Upper lobe of left lung (tissue), 4 donors: ENCODE measurements around the gene ABLIM2.

Experiments used
- EP300 ChIP-seq, 4 donors: sonication (generic); formaldehyde crosslinking; IDR thresholded peaks; one replicate each; pipeline ENCODE4 v1.5.1; 2017; ENCODE audit warnings: antibody characterized with exemption in 4 of 4, control low read depth in 2 of 4
- POLR2A ChIP-seq, 4 donors: fragments of 450-650 bp; IDR thresholded peaks; one replicate each; pipeline ENCODE4 v1.5.1; 2016 to 2017; ENCODE audit warnings: antibody characterized with exemption in 4 of 4, mild to moderate bottlenecking in 2 of 4
- POLR2AphosphoS5 ChIP-seq, 2 donors: sonication (generic); formaldehyde crosslinking; IDR thresholded peaks; one replicate each; pipeline ENCODE4 v1.5.1; 2017; ENCODE audit warnings: antibody characterized with exemption in 2 of 2
- TF ChIP-seq, protein P1 (sequence below), 6 experiments: fragments of 450-650 bp in 4 of 6; fragments of 200-600 bp in 2 of 6; sonication (generic) in 2 of 6; IDR thresholded peaks; one replicate each; pipeline ENCODE4 v1.5.1; 2016 to 2019; ENCODE audit warnings: antibody characterized with exemption in 6 of 6

DNA sequence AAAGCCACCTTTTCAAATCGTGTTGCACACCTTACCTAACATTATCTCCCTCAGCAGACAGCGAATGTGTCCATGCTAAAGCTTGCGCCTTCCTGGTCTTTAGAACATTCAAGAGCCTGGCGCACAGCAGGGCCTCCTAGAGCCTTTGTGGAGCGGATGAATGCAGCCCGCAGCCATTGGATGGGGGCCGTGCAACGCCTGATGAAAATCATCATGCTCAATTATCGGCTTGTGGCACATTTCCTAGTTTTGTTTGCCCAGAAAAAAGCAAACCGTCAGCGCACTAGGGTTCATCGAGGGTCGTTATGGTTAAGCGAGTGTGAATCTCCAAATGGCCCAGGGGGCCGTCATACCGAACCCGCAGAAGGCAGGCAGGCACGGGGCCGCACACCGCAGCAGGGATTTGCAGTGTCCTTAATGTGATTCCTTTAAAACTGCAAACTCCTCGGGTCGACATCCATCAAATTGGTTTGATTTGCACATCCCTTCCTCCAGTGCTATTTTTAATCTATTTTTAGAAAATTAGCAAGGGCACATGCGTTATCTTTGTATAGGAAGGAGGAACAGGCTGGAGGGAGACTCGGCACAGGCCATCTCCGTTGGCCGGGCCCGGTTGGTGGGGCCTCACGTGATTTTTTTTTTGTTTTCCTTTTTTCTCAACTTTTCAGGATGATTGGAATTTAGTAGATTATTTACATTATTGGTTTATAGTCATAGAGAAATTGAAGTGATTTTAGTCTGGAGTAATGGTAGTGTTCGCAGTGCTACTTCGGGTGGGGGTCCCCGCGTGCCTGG is 53.1 kb downstream of the ABLIM2 start:
- TF ChIP-seq, protein P1, sequence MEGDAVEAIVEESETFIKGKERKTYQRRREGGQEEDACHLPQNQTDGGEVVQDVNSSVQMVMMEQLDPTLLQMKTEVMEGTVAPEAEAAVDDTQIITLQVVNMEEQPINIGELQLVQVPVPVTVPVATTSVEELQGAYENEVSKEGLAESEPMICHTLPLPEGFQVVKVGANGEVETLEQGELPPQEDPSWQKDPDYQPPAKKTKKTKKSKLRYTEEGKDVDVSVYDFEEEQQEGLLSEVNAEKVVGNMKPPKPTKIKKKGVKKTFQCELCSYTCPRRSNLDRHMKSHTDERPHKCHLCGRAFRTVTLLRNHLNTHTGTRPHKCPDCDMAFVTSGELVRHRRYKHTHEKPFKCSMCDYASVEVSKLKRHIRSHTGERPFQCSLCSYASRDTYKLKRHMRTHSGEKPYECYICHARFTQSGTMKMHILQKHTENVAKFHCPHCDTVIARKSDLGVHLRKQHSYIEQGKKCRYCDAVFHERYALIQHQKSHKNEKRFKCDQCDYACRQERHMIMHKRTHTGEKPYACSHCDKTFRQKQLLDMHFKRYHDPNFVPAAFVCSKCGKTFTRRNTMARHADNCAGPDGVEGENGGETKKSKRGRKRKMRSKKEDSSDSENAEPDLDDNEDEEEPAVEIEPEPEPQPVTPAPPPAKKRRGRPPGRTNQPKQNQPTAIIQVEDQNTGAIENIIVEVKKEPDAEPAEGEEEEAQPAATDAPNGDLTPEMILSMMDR (IDR thresholded peaks at IDR 0.05): no peak
- TF ChIP-seq EP300 (IDR thresholded peaks at IDR 0.05) (no peak), POLR2A (IDR thresholded peaks at IDR 0.05) (no peak), POLR2AphosphoS5 (IDR thresholded peaks at IDR 0.05) (no peak)
